ENCODE measurements around the gene UCK2. TPM values are rescaled to one million over a fixed set of nuclear protein-coding genes. Genes with fewer than 3 reads are reported as not detected.

Gene UCK2
- total RNA-seq, 1 donor from 2014 or later, result 49.4 TPM

- no peak for DNase-seq (ENCODE audit: extremely low spot score in 2 of 2)
- Histone ChIP-seq H3K4me3 (no peak overlapping the region), H3K27ac (no peak overlapping the region), H3K4me1 (peaks cover 18% of the 10 kb centered on the region), H3K27me3 (no peaks in the 10 kb centered on the region), H3K9me3 (no peaks in the 10 kb centered on the region), H3K36me3 (peaks cover 0 to 12% of the 10 kb centered on the region in 2 donors)
- intact Hi-C loops (cut with DNase I), result no loop called here
- TF ChIP-seq POLR2AphosphoS5 (IDR thresholded peaks at IDR 0.05; ENCODE audit: insufficient read depth in 1 of 2, low read depth in 1 of 2) (no peak), POLR2A (IDR thresholded peaks at IDR 0.05) (no peak), CTCF (IDR thresholded peaks at IDR 0.05) (no peak)
Measured at GRCh38 chr1:165892935-165893334, 65.5 kb downstream of the UCK2 start.

GRCh38 chr1:165893507-165893906 is 66.1 kb downstream of the UCK2 start:
- Histone ChIP-seq H3K4me1 (peaks cover 24% of the 10 kb centered on the region), H3K27ac (no peak overlapping the region), H3K4me3 (no peak overlapping the region), H3K36me3 (peaks cover 0 to 12% of the 10 kb centered on the region in 2 donors), H3K9me3 (no peaks in the 10 kb centered on the region), H3K27me3 (no peaks in the 10 kb centered on the region)
- intact Hi-C loops (cut with DNase I), result no loop called here
- TF ChIP-seq POLR2A (IDR thresholded peaks at IDR 0.05) (no peak), CTCF (IDR thresholded peaks at IDR 0.05) (no peak), POLR2AphosphoS5 (IDR thresholded peaks at IDR 0.05; ENCODE audit: insufficient read depth in 1 of 2, low read depth in 1 of 2) (no peak)
- no peak for DNase-seq (ENCODE audit: extremely low spot score in 2 of 2)

- no peak for DNase-seq (ENCODE audit: extremely low spot score in 2 of 2)
Measured at GRCh38 chr1:165894591-165894990, 67.2 kb downstream of the UCK2 start.

GRCh38 chr1:165895451-165895871 is 68.0 kb downstream of the UCK2 start:
- Histone ChIP-seq H3K4me1 (peaks cover 43% of the 10 kb centered on the region), H3K27me3 (no peaks in the 10 kb centered on the region), H3K27ac (peak overlapping the region; percentile 66), H3K4me3 (no peak overlapping the region), H3K36me3 (peaks cover 0 to 12% of the 10 kb centered on the region in 2 donors), H3K9me3 (no peaks in the 10 kb centered on the region)
- intact Hi-C loops (cut with DNase I), result no loop called here
- TF ChIP-seq CTCF (IDR thresholded peaks at IDR 0.05) (no peak), POLR2AphosphoS5 (IDR thresholded peaks at IDR 0.05; ENCODE audit: insufficient read depth in 1 of 2, low read depth in 1 of 2) (no peak), POLR2A (IDR thresholded peaks at IDR 0.05) (no peak)
- no peak for DNase-seq (ENCODE audit: extremely low spot score in 2 of 2)

More at GRCh38 chr1:165894591-165894990, 67.2 kb downstream of the UCK2 start:
- TF ChIP-seq CTCF (IDR thresholded peaks at IDR 0.05) (no peak), POLR2AphosphoS5 (IDR thresholded peaks at IDR 0.05; ENCODE audit: insufficient read depth in 1 of 2, low read depth in 1 of 2) (no peak), POLR2A (IDR thresholded peaks at IDR 0.05) (no peak)
- Histone ChIP-seq H3K9me3 (no peaks in the 10 kb centered on the region), H3K4me1 (peaks cover 35% of the 10 kb centered on the region), H3K27ac (no peak overlapping the region), H3K27me3 (no peaks in the 10 kb centered on the region), H3K4me3 (no peak overlapping the region), H3K36me3 (peaks cover 0 to 12% of the 10 kb centered on the region in 2 donors)
- intact Hi-C loops (cut with DNase I), result no loop called here

- intact Hi-C loops (cut with DNase I), result no loop called here
- peaks cover 45% of the 10 kb centered on the region for H3K4me1 ChIP-seq
- H3K36me3 ChIP-seq, result peaks cover 0 to 10% of the 10 kb centered on the region in 2 donors
- no peak overlapping the region for H3K4me3 ChIP-seq
- TF ChIP-seq POLR2A (IDR thresholded peaks at IDR 0.05), result no peak
- peak in 1 of 2 donors; percentile 49 for TF ChIP-seq POLR2AphosphoS5 (IDR thresholded peaks at IDR 0.05; ENCODE audit: insufficient read depth in 1 of 2, low read depth in 1 of 2)
- no peak for TF ChIP-seq CTCF (IDR thresholded peaks at IDR 0.05)
- peak overlapping the region; percentile 66 for H3K27ac ChIP-seq
- no peak for DNase-seq (ENCODE audit: extremely low spot score in 2 of 2)
- H3K27me3 ChIP-seq, result no peaks in the 10 kb centered on the region
- H3K9me3 ChIP-seq, result no peaks in the 10 kb centered on the region
Measured at GRCh38 chr1:165896277-165896676, 68.9 kb downstream of the UCK2 start.
